PC-3 (cell line): ENCODE measurements around the gene LEMD2. TPM values are rescaled to one million over a fixed set of nuclear protein-coding genes. Genes with fewer than 3 reads are reported as not detected.

ENCODE experiments used
- ATAC-seq: fragments of 200-7000 bp; cut with Tn5 transposase; 2 replicates; pipeline ENCODE4 v1.9.1; 2020; ENCODE audit warnings: mild to moderate bottlenecking, moderate library complexity
- BruUV-seq: library from RNA; stranded (reverse); fragments of 400-500 nt; replicated peaks from 2 replicates; lab custom pipeline; 2021; lab: Mats Ljungman, UMichigan
- CTCF ChIA-PET: fragments of 300-600 bp; sonication (Branson Sonifier 250); formaldehyde crosslinking; loops from one replicate; lab custom pipeline; 2022; ENCODE audit warnings: antibody characterized with exemption; lab: Charles Lee
- POLR2A ChIA-PET: fragments of 300-600 bp; sonication (Branson Sonifier 250); formaldehyde crosslinking; loops from one replicate; lab custom pipeline; 2022; ENCODE audit warnings: antibody characterized with exemption; ENCODE audit not compliant: unreplicated experiment; lab: Charles Lee
- DNase-seq: peaks from one replicate; pipeline ENCODE4 v3.0.0-alpha.2; 2015
- H2AFZ ChIP-seq: fragments of 300-600 bp; sonication (generic); 2 replicates; pipeline ENCODE4 v1.6.0; 2016; ENCODE audit warnings: antibody characterized with exemption, low read length
- H3F3A ChIP-seq: fragments of 300-600 bp; sonication (generic); one replicate; pipeline ENCODE4 v1.6.0; 2017; ENCODE audit warnings: antibody characterized with exemption, low read length, control low read depth, mild to moderate bottlenecking; ENCODE audit not compliant: unreplicated experiment
- H3K27ac ChIP-seq: fragments of 300-600 bp; sonication (generic); 2 replicates; pipeline ENCODE4 v1.5.1; 2016; ENCODE audit warnings: mild to moderate bottlenecking, low read length
- H3K27me3 ChIP-seq: fragments of 300-600 bp; sonication (generic); 2 replicates; pipeline ENCODE4 v1.6.1; 2016; ENCODE audit warnings: low read length, mixed read lengths
- H3K36me3 ChIP-seq: fragments of 300-600 bp; sonication (generic); 2 replicates; pipeline ENCODE4 v1.6.1; 2016; ENCODE audit warnings: low read depth, mixed run types, low read length, mixed read lengths
- H3K4me1 ChIP-seq: fragments of 300-600 bp; sonication (generic); 2 replicates; pipeline ENCODE4 v1.5.1; 2016; ENCODE audit warnings: low read length; ENCODE audit not compliant: insufficient read depth
- H3K4me2 ChIP-seq: fragments of 300-600 bp; sonication (generic); 2 replicates; pipeline ENCODE4 v1.6.0; 2016; ENCODE audit warnings: low read length
- H3K4me3 ChIP-seq: fragments of 300-600 bp; sonication (generic); 2 replicates; pipeline ENCODE4 v1.5.1; 2016; ENCODE audit warnings: mild to moderate bottlenecking, low read length, mixed read lengths
- H3K79me2 ChIP-seq: fragments of 300-600 bp; sonication (generic); 2 replicates; pipeline ENCODE4 v1.6.1; 2017; ENCODE audit warnings: low read length, mixed read lengths
- H3K9ac ChIP-seq: fragments of 300-600 bp; sonication (generic); 2 replicates; pipeline ENCODE4 v1.6.0; 2016; ENCODE audit warnings: mild to moderate bottlenecking, low read length
- H3K9me2 ChIP-seq: fragments of 300-600 bp; sonication (generic); replicated peaks from 2 replicates; pipeline ENCODE4 v1.6.1; 2016; ENCODE audit warnings: mixed run types, low read length, mixed read lengths
- H3K9me3 ChIP-seq: fragments of 300-600 bp; sonication (generic); 2 replicates; pipeline ENCODE4 v1.6.1; 2016; ENCODE audit warnings: low read length, mixed read lengths
- H4K20me1 ChIP-seq: fragments of 300-600 bp; sonication (generic); 2 replicates; pipeline ENCODE4 v1.6.1; 2016; ENCODE audit warnings: low read length, mixed read lengths
- CTCF ChIP-seq: fragments of 300-600 bp; sonication (generic); conservative IDR thresholded peaks from 2 replicates; pipeline ENCODE4 v1.5.1; 2017; ENCODE audit warnings: antibody characterized with exemption, low read depth, mild to moderate bottlenecking, low read length
- EZH2 ChIP-seq: fragments of 300-600 bp; sonication (generic); IDR thresholded peaks from one replicate; pipeline ENCODE4 v1.6.1; 2017; ENCODE audit warnings: antibody characterized with exemption, mild to moderate bottlenecking, low read length; ENCODE audit not compliant: unreplicated experiment
- EZH2phosphoT487 ChIP-seq: fragments of 300-600 bp; sonication (generic); IDR thresholded peaks from 2 replicates; pipeline ENCODE4 v1.6.1; 2018; ENCODE audit warnings: mild to moderate bottlenecking, antibody characterized with exemption, low read length, borderline replicate concordance
- intact Hi-C: fragments of 100-400 bp; cut with micrococcal nuclease; formaldehyde crosslinking; loops from 2 replicates; pipeline ENCODE4 v1.9.0; 2023
- total RNA-seq: library from RNA; depleted of rRNA; stranded (reverse); fragments of >200 nt; gene quantifications from 2 replicates; pipeline ENCODE4 v1.2.3, GENCODE V29; 2014

Gene LEMD2
- total RNA-seq, 1 experiment from 2014 or later: 54.5 TPM

- H3K36me3 ChIP-seq: no peaks in the 10 kb centered on the region
- no peak overlapping the region for H3K4me3 ChIP-seq
- DNase-seq (no peak), ATAC-seq (no peak)
- intact Hi-C loops: loop anchor here (1.0 to 10.0 kb wide), 3 partner anchors 18 to 262 kb away; partner anchors contain the start of gene UQCC2
- H3K9me3 ChIP-seq: no peaks in the 10 kb centered on the region
- no peaks in the 10 kb centered on the region for H3K79me2 ChIP-seq
- no TSS peak for BruUV-seq
- no peak overlapping the region for H3K9ac ChIP-seq
- no peak overlapping the region for H3K27ac ChIP-seq
- no peaks in the 10 kb centered on the region for H3K27me3 ChIP-seq
- no peaks in the 10 kb centered on the region for H3K9me2 ChIP-seq
- ChIA-PET CTCF (no interaction called here), POLR2A (no interaction called here)
- no peak for TF ChIP-seq EZH2
- TF ChIP-seq CTCF: no peak
- TF ChIP-seq EZH2phosphoT487: no peak
- no peaks in the 10 kb centered on the region for H3F3A ChIP-seq
- H3K4me2 ChIP-seq: no peak overlapping the region
- no peaks in the 10 kb centered on the region for H4K20me1 ChIP-seq
- peaks cover 15% of the 10 kb centered on the region for H3K4me1 ChIP-seq
- H2AFZ ChIP-seq: no peak overlapping the region
These were observed 26.2 kb downstream of the LEMD2 start for GRCh38 chr6:33762713-33763112.

- H3K27me3 ChIP-seq: no peaks in the 10 kb centered on the region
- H2AFZ ChIP-seq: no peak overlapping the region
- H3K4me1 ChIP-seq: peaks cover 15% of the 10 kb centered on the region
- ATAC-seq (peak; percentile 45), DNase-seq (peak; percentile 59)
- no TSS peak for BruUV-seq
- no peaks in the 10 kb centered on the region for H3K9me3 ChIP-seq
- ChIA-PET POLR2A (no interaction called here), CTCF (interaction anchor here (0.6 kb wide), 2 partner anchors 16 to 18 kb away, joined by 4 to 8 read pairs; no protein-coding TSS in a partner anchor)
- H3K27ac ChIP-seq: no peak overlapping the region
- TF ChIP-seq EZH2 (no peak), CTCF (peak; percentile 80), EZH2phosphoT487 (no peak)
- H3K4me3 ChIP-seq: no peak overlapping the region
- no peaks in the 10 kb centered on the region for H3K79me2 ChIP-seq
- H3K36me3 ChIP-seq: no peaks in the 10 kb centered on the region
- H3K9me2 ChIP-seq: no peaks in the 10 kb centered on the region
- H4K20me1 ChIP-seq: no peaks in the 10 kb centered on the region
- intact Hi-C loops: loop anchor here (1.0 to 10.0 kb wide), 3 partner anchors 18 to 263 kb away; partner anchors contain the start of gene UQCC2
- H3K4me2 ChIP-seq: no peak overlapping the region
- H3F3A ChIP-seq: no peaks in the 10 kb centered on the region
- H3K9ac ChIP-seq: no peak overlapping the region
These were observed 26.9 kb downstream of the LEMD2 start for GRCh38 chr6:33761922-33762629.

GRCh38 chr6:33761581-33761921 is 27.4 kb downstream of the LEMD2 start:
- H3K79me2 ChIP-seq: no peaks in the 10 kb centered on the region
- no peaks in the 10 kb centered on the region for H3F3A ChIP-seq
- no peak for ATAC-seq
- intact Hi-C loops: loop anchor here (10.0 kb wide), 1 partner anchor 263 kb away; no protein-coding TSS in a partner anchor
- H3K4me1 ChIP-seq: peaks cover 15% of the 10 kb centered on the region
- H3K4me3 ChIP-seq: no peak overlapping the region
- no peak for DNase-seq
- H3K9me3 ChIP-seq: no peaks in the 10 kb centered on the region
- no peak overlapping the region for H3K9ac ChIP-seq
- no TSS peak for BruUV-seq
- no peak overlapping the region for H2AFZ ChIP-seq
- no peaks in the 10 kb centered on the region for H3K9me2 ChIP-seq
- CTCF ChIA-PET: interaction anchor here (0.6 kb wide), 2 partner anchors 15 to 17 kb away, joined by 4 to 8 read pairs; no protein-coding TSS in a partner anchor
- no peaks in the 10 kb centered on the region for H3K36me3 ChIP-seq
- no peak overlapping the region for H3K27ac ChIP-seq
- no peaks in the 10 kb centered on the region for H3K27me3 ChIP-seq
- H3K4me2 ChIP-seq: no peak overlapping the region
- POLR2A ChIA-PET: no interaction called here
- no peak for TF ChIP-seq EZH2phosphoT487
- no peak for TF ChIP-seq CTCF
- TF ChIP-seq EZH2: no peak
- H4K20me1 ChIP-seq: no peaks in the 10 kb centered on the region
